ENCODE measurements around the gene ATP1B3.
"Not testable (repeated sequence)": the region's sequence is repeated elsewhere in the genome, so short reads cannot be mapped to it uniquely, and the experiment has no call there.

Gene ATP1B3

GRCh38 chr3:141972399-141972798 is 96.0 kb downstream of the ATP1B3 start:
- H3K4me3 ChIP-seq (ENCODE audit: low read length), result no peak overlapping the region
- TF ChIP-seq, protein P1, sequence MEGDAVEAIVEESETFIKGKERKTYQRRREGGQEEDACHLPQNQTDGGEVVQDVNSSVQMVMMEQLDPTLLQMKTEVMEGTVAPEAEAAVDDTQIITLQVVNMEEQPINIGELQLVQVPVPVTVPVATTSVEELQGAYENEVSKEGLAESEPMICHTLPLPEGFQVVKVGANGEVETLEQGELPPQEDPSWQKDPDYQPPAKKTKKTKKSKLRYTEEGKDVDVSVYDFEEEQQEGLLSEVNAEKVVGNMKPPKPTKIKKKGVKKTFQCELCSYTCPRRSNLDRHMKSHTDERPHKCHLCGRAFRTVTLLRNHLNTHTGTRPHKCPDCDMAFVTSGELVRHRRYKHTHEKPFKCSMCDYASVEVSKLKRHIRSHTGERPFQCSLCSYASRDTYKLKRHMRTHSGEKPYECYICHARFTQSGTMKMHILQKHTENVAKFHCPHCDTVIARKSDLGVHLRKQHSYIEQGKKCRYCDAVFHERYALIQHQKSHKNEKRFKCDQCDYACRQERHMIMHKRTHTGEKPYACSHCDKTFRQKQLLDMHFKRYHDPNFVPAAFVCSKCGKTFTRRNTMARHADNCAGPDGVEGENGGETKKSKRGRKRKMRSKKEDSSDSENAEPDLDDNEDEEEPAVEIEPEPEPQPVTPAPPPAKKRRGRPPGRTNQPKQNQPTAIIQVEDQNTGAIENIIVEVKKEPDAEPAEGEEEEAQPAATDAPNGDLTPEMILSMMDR (conservative IDR thresholded peaks at IDR 0.05; ENCODE audit: low read length), result no peak
- DNase-seq (ENCODE audit: low read depth), result no peak

GRCh38 chr3:141974777-141975176 is 98.3 kb downstream of the ATP1B3 start:
- not testable (repeated sequence) for DNase-seq (ENCODE audit: low read depth); H3K4me3 ChIP-seq (ENCODE audit: low read length)

All from AG10803 (cell line).